HCT116 (cell line): ENCODE results near the gene PDZD4. TPM values are rescaled to one million over a fixed set of nuclear protein-coding genes. Genes with fewer than 3 reads are reported as not detected.

Experiments
- ATAC-seq: fragments of 200-7000 bp; cut with Tn5 transposase; 2 replicates; pipeline ENCODE4 v1.9.1; 2020; ENCODE audit warnings: mild to moderate bottlenecking, moderate library complexity
- BruUV-seq: library from RNA; stranded (reverse); fragments of 400-500 nt; replicated peaks from 2 replicates; lab custom pipeline; 2021; lab: Mats Ljungman, UMichigan
- CTCF ChIA-PET: fragments of 300-600 bp; sonication (Branson Sonifier 250); formaldehyde crosslinking; loops from one replicate; lab custom pipeline; 2021; ENCODE audit warnings: antibody characterized with exemption; lab: Charles Lee
- POLR2A ChIA-PET: fragments of 300-600, 350-600 bp; sonication (Branson Sonifier 250); formaldehyde crosslinking; loops from one replicate; lab custom pipeline; 2021; ENCODE audit warnings: antibody characterized with exemption; lab: Charles Lee
- RAD21 ChIA-PET, 2 experiments: fragments of 300-600 bp; sonication (Branson Sonifier 250); formaldehyde crosslinking; loops; one replicate each; lab custom pipeline; 2023; ENCODE audit warnings: low total read pairs in 2 of 2; ENCODE audit not compliant: uncharacterized antibody in 2 of 2, unreplicated experiment in 2 of 2, low non-redundant PET in 1 of 2; lab: Charles Lee
- DNase-seq: peaks from one replicate; pipeline ENCODE4 v3.0.0-alpha.2; 2010; ENCODE audit warnings: low read depth, low spot score
- H2AFZ ChIP-seq: fragments of 200-600 bp; shearing (Covaris generic), sonication (generic); 2 replicates; pipeline ENCODE4 v1.6.1; 2017; ENCODE audit warnings: low read depth, mixed run types, mixed read lengths, antibody characterized with exemption, low read length; ENCODE audit not compliant: poor library complexity, severe bottlenecking
- H3K27ac ChIP-seq: 2 replicates; pipeline ENCODE4 v1.5.1; 2012; ENCODE audit warnings: low read depth, low read length
- H3K27me3 ChIP-seq: fragments of 200-600 bp; sonication (generic); 2 replicates; pipeline ENCODE4 v1.6.1; 2016; ENCODE audit warnings: mixed run types, low read length, mixed read lengths; ENCODE audit not compliant: insufficient read depth
- H3K36me3 ChIP-seq, 2 experiments: fragments of 200-500 bp in 1 of 2; fragments of 200-600 bp in 1 of 2; sonication (Bioruptor generic) in 1 of 2; sonication (generic) in 1 of 2; 2 replicates each; pipeline versions ENCODE4 v1.5.1 to v1.6.1; 2014 to 2016; ENCODE audit warnings: low read length in 2 of 2, inconsistent platforms in 1 of 2, mixed read lengths in 1 of 2, mixed run types in 1 of 2; ENCODE audit not compliant: insufficient read depth in 2 of 2, control insufficient read depth in 1 of 2
- H3K4me1 ChIP-seq, 2 experiments: fragments of 200-600 bp in 1 of 2; sonication (generic) in 1 of 2; 2 replicates each; pipeline versions ENCODE4 v1.5.1 to v1.6.1; 2012 to 2017; ENCODE audit warnings: low read length in 2 of 2, inconsistent platforms in 1 of 2, mild to moderate bottlenecking in 1 of 2, mixed read lengths in 1 of 2, mixed run types in 1 of 2, moderate library complexity in 1 of 2; ENCODE audit not compliant: insufficient read depth in 2 of 2, control insufficient read depth in 1 of 2
- H3K4me2 ChIP-seq: fragments of 200-600 bp; sonication (generic); 2 replicates; pipeline ENCODE4 v1.6.1; 2017; ENCODE audit warnings: mixed run types, low read length, mixed read lengths
- H3K4me3 ChIP-seq, 2 experiments: fragments of 200-600 bp in 1 of 2; sonication (generic) in 1 of 2; replicated peaks in 1 of 2; 2 replicates each; pipeline ENCODE4 v1.5.1; 2011 to 2016; ENCODE audit warnings: low read length in 2 of 2, control low read depth in 1 of 2, low read depth in 1 of 2, mild to moderate bottlenecking in 1 of 2, mixed read lengths in 1 of 2, mixed run types in 1 of 2
- H3K79me2 ChIP-seq: fragments of 200-600 bp; sonication (generic); 2 replicates; pipeline ENCODE4 v1.6.1; 2017; ENCODE audit warnings: mild to moderate bottlenecking, mixed run types, low read length, moderate library complexity, mixed read lengths; ENCODE audit not compliant: insufficient read depth
- H3K9ac ChIP-seq: fragments of 200-600 bp; sonication (generic); 2 replicates; pipeline ENCODE4 v1.6.1; 2016; ENCODE audit warnings: low read length, mixed read lengths
- H3K9me2 ChIP-seq: fragments of 200-600 bp; sonication (generic), shearing (Covaris generic); 2 replicates; pipeline ENCODE4 v1.6.1; 2017; ENCODE audit warnings: mixed run types, mild to moderate bottlenecking, moderate library complexity; ENCODE audit not compliant: insufficient read depth
- H3K9me3 ChIP-seq, 2 experiments: fragments of 200-500 bp in 1 of 2; fragments of 200-600 bp in 1 of 2; sonication (Bioruptor generic) in 1 of 2; sonication (generic) in 1 of 2; 2 replicates each; pipeline ENCODE4 v1.6.1; 2014 to 2017; ENCODE audit warnings: low read length in 2 of 2, mixed read lengths in 2 of 2, inconsistent platforms in 1 of 2, low read depth in 1 of 2, mild to moderate bottlenecking in 1 of 2, mixed run types in 1 of 2, moderate library complexity in 1 of 2; ENCODE audit not compliant: control insufficient read depth in 1 of 2, insufficient read depth in 1 of 2
- H4K20me1 ChIP-seq: fragments of 200-600 bp; sonication (generic), shearing (Covaris generic); 2 replicates; pipeline ENCODE4 v1.6.1; 2017; ENCODE audit warnings: mixed run types, mild to moderate bottlenecking, moderate library complexity; ENCODE audit not compliant: insufficient read depth
- CEBPB ChIP-seq: IDR thresholded peaks from 2 replicates; pipeline ENCODE4 v1.6.1; 2012; ENCODE audit warnings: low read depth
- JUND ChIP-seq: IDR thresholded peaks from 2 replicates; pipeline ENCODE4 v1.6.1; 2012
- REST ChIP-seq: IDR thresholded peaks from 2 replicates; pipeline ENCODE4 v1.6.1; 2012; ENCODE audit warnings: low read depth
- SP1 ChIP-seq: IDR thresholded peaks from 2 replicates; pipeline ENCODE4 v1.6.1; 2012; ENCODE audit warnings: low read depth
- TCF7L2 ChIP-seq: IDR thresholded peaks from 2 replicates; pipeline ENCODE4 v1.7.0; 2011; ENCODE audit warnings: borderline replicate concordance, inconsistent platforms; ENCODE audit not compliant: insufficient read depth, insufficient read length; ENCODE audit errors: extremely low read depth
- ZBTB33 ChIP-seq: IDR thresholded peaks from 2 replicates; pipeline ENCODE4 v1.6.1; 2011; ENCODE audit warnings: mild to moderate bottlenecking, low read length, moderate library complexity; ENCODE audit not compliant: insufficient replicate concordance; ENCODE audit errors: extremely low read depth
- ZFX ChIP-seq: fragments of 450-650 bp; IDR thresholded peaks from 2 replicates; pipeline ENCODE4 v1.6.1; 2017
- intact Hi-C: fragments of 100-400 bp; cut with micrococcal nuclease; formaldehyde crosslinking; loops from 2 replicates; pipeline ENCODE4 v1.10.0; 2022
- total RNA-seq: library from RNA; stranded (reverse); gene quantifications from one replicate; pipeline ENCODE4 v1.2.1, GENCODE V29; 2021; ENCODE audit not compliant: unreplicated experiment

PDZD4 gene
- total RNA-seq, 1 experiment from 2014 or later, result 0.30 TPM

GRCh38 chrX:153791104-153791852 lies 39.1 kb downstream of the PDZD4 start:
- Histone ChIP-seq H3K9ac (no peak overlapping the region), H3K27me3 (no peaks in the 10 kb centered on the region), H3K9me3 (no peaks in the 10 kb centered on the region), H3K79me2 (peaks cover 42% of the 10 kb centered on the region), H4K20me1 (no peaks in the 10 kb centered on the region), H3K27ac (no peak overlapping the region), H3K9me2 (no peaks in the 10 kb centered on the region), H3K4me2 (no peak overlapping the region), H3K36me3 (no peaks in the 10 kb centered on the region; a peak in 1 of 4 replicates), H3K4me1 (peaks cover 0 to 17% of the 10 kb centered on the region in 2 experiments; a peak in 2 of 4 replicates), H3K4me3 (no peak overlapping the region), H2AFZ (no peak overlapping the region)
- DNase-seq (no peak), ATAC-seq (no peak)
- intact Hi-C loops, result no loop called here
- ChIA-PET CTCF (no interaction called here), POLR2A (no interaction called here), RAD21 (no interaction called here)
- no TSS peak for BruUV-seq
- no peak for TF ChIP-seq ZFX
- no peak for TF ChIP-seq SP1
- no peak for TF ChIP-seq TCF7L2
- TF ChIP-seq JUND, result no peak
- no peak for TF ChIP-seq ZBTB33
- TF ChIP-seq REST, result no peak
- TF ChIP-seq CEBPB, result no peak
